T-cell (primary cell): Measurements from ENCODE around the gene MIOS. TPM values are rescaled to one million over a fixed set of nuclear protein-coding genes. Genes with fewer than 3 reads are reported as not detected.
"Not testable (repeated sequence)": the region's sequence is repeated elsewhere in the genome, so short reads cannot be mapped to it uniquely, and the experiment has no call there.

Experiments
- ATAC-seq, 4 experiments: fragments of 200-7000 bp in 3 of 4; fragments of 150-1000 bp in 1 of 4; cut with Tn5 transposase; replicated peaks in 1 of 4; 1 replicate in 3 of 4; 2 replicates in 1 of 4; pipeline ENCODE4 v1.10.0; 2021; ENCODE audit warnings: moderate library complexity in 3 of 4, mild to moderate bottlenecking in 2 of 4, moderate number of reproducible peaks in 1 of 4
- CTCF ChIA-PET, 2 donors: fragments of 300-600 bp; sonication (Branson Sonifier 250); formaldehyde crosslinking; loops; one replicate each; lab custom pipeline; 2022; ENCODE audit warnings: antibody characterized with exemption in 2 of 2; lab: Charles Lee
- POLR2A ChIA-PET, 2 donors: fragments of 300-600 bp; sonication (Branson Sonifier 250); formaldehyde crosslinking; loops; one replicate each; lab custom pipeline; 2022; ENCODE audit warnings: antibody characterized with exemption in 2 of 2; lab: Charles Lee
- DNase-seq, 35 experiments: peaks; one replicate each; pipeline versions ENCODE4 v3.0.0 to v3.0.0-alpha.2; 2013 to 2023
- H3K27ac ChIP-seq: one replicate; pipeline ENCODE4 v1.5.1; 2013; ENCODE audit warnings: low read length
- H3K27me3 ChIP-seq, 2 experiments: replicated peaks in 1 of 2; 1 replicate in 1 of 2; 2 replicates in 1 of 2; pipeline versions ENCODE4 v1.6.1 to v1.7.0; 2013; ENCODE audit warnings: low read length in 1 of 2, mixed read lengths in 1 of 2; ENCODE audit not compliant: control insufficient read depth in 2 of 2, insufficient read depth in 2 of 2; ENCODE audit errors: extremely low read depth in 1 of 2
- H3K36me3 ChIP-seq, 2 donors: 1 replicate in 1 of 2; 2 replicates in 1 of 2; pipeline versions ENCODE4 v1.6.1 to v1.7.0; 2013; ENCODE audit warnings: low read length in 1 of 2; ENCODE audit not compliant: control insufficient read depth in 2 of 2, insufficient read depth in 1 of 2; ENCODE audit errors: extremely low read depth in 1 of 2
- H3K4me1 ChIP-seq, 2 experiments: 1 replicate in 1 of 2; 2 replicates in 1 of 2; pipeline versions ENCODE4 v1.6.1 to v1.7.0; 2013; ENCODE audit warnings: low read length in 2 of 2, mixed read lengths in 1 of 2; ENCODE audit not compliant: insufficient read depth in 2 of 2, control insufficient read depth in 1 of 2; ENCODE audit errors: extremely low read depth in 1 of 2
- H3K4me3 ChIP-seq, 2 donors: 1 replicate in 1 of 2; 2 replicates in 1 of 2; pipeline versions ENCODE4 v1.5.1 to v1.7.0; 2013; ENCODE audit warnings: mild to moderate bottlenecking in 2 of 2, low read length in 1 of 2, moderate library complexity in 1 of 2; ENCODE audit not compliant: control insufficient read depth in 1 of 2; ENCODE audit errors: extremely low read depth in 1 of 2
- H3K9me3 ChIP-seq: 2 replicates; pipeline ENCODE4 v1.7.0; 2013
- H3K27ac Mint-ChIP-seq, 2 donors: one replicate each; pipeline ENCODE4 v1.8.0; 2020 to 2021; ENCODE audit warnings: mild to moderate bottlenecking in 2 of 2, mixed read lengths in 2 of 2
- H3K27me3 Mint-ChIP-seq, 2 donors: one replicate each; pipeline ENCODE4 v1.8.0; 2021 to 2022; ENCODE audit warnings: mixed read lengths in 2 of 2
- H3K36me3 Mint-ChIP-seq: one replicate; pipeline ENCODE4 v1.8.0; 2021; ENCODE audit warnings: mixed read lengths
- H3K4me1 Mint-ChIP-seq, 3 donors: one replicate each; pipeline ENCODE4 v1.8.0; 2020 to 2022; ENCODE audit warnings: mixed read lengths in 3 of 3, mild to moderate bottlenecking in 1 of 3
- H3K4me3 Mint-ChIP-seq, 3 donors: one replicate each; pipeline ENCODE4 v1.8.0; 2020 to 2022; ENCODE audit warnings: mild to moderate bottlenecking in 3 of 3, mixed read lengths in 3 of 3, moderate library complexity in 3 of 3
- H3K9me3 Mint-ChIP-seq, 3 donors: one replicate each; pipeline ENCODE4 v1.8.0; 2020 to 2022; ENCODE audit warnings: mixed read lengths in 3 of 3
- WGBS: methylation state at CpG from one replicate; pipeline ENCODE4 v1.1.5; 2013; ENCODE audit warnings: missing lambda C conversion rate; ENCODE audit not compliant: insufficient coverage; 5-methylcytosine and 5-hydroxymethylcytosine counted together
- total RNA-seq, 35 experiments: library from RNA in 6 of 35; stranded (reverse) in 6 of 35; fragments of 120-200 nt in 1 of 35; gene quantifications; one replicate each; pipeline versions ENCODE4 v1.2.1 to v1.2.4 and lab custom pipeline; 2013 to 2026

The MIOS gene
- total RNA-seq, 5 donors from 2014 or later (not counting 1 experiment from before 2014, with no cell fraction given), result 26.2 to 33.4 (median 28.0) TPM

DNA sequence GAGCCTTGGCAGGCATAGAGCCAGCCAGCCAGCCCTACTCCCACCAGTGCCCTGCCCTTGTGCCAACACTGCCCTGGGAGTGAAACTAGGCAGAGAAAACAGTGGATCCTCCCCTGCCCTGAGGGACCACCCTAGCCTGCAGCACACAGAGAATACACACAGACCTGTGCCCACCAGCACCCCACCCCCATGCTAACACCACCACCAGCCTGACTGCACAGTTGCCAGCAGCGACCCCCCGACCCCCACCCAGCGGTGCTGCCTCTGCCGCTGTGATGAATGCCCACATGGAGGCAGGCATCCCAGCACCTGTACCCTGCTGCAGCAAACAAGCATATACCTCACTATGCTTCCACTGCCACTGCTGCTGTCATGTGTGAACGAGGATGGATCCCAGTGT lies 9.4 kb upstream of the MIOS start:
- Histone ChIP-seq H3K27ac (no peak overlapping the region), H3K36me3 (no peaks in the 10 kb centered on the region), H3K9me3 (no peaks in the 10 kb centered on the region), H3K4me1 (no peaks in the 10 kb centered on the region), H3K27me3 (peaks cover 0 to 10% of the 10 kb centered on the region in 2 experiments), H3K4me3 (no peak overlapping the region)
- ChIA-PET POLR2A (no interaction called here), CTCF (interaction anchor here (0.5 to 0.6 kb wide), 2 partner anchors 18 to 1531 kb away, joined by 3 read pairs; no protein-coding TSS in a partner anchor)
- Mint-ChIP-seq H3K27me3 (no peaks in the 10 kb centered on the region), H3K4me3 (no peak overlapping the region), H3K4me1 (no peaks in the 10 kb centered on the region), H3K9me3 (peaks cover 10 to 14% (median 12%) of the 10 kb centered on the region in 3 donors), H3K36me3 (peaks cover 26% of the 10 kb centered on the region), H3K27ac (no peak overlapping the region)
- DNase-seq (no peak), ATAC-seq (no peak)
- 93% methylated on average over 5 of the region's 5 CpGs for WGBS

DNA sequence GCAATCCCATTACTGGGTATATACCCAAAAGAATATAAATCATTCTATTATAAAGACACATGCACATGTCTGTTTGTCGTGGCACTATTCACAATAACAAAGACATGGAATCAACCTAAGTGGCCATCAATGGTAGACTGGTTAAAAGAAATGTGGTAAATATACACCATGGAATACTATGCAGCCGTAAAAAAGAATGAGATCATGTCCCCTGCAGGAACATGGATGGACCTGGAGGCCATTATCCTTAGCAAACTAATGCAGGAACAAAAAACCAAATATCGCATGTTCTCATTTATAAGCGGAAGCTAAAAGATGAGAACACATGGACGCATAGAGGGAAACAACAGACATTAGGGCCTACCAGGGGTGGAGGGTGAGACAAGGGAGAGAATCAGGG lies 5.1 kb upstream of the MIOS start:
- H3K27ac Mint-ChIP-seq, CTCF ChIA-PET, H3K36me3 ChIP-seq, H3K27me3 ChIP-seq, H3K27ac ChIP-seq, H3K27me3 Mint-ChIP-seq, H3K9me3 ChIP-seq, H3K4me3 ChIP-seq, H3K4me1 Mint-ChIP-seq, DNase-seq, ATAC-seq, POLR2A ChIA-PET, H3K4me3 Mint-ChIP-seq: not testable (repeated sequence)
- peaks cover 3 to 14% of the 10 kb centered on the region in 2 experiments for H3K4me1 ChIP-seq
- Mint-ChIP-seq H3K9me3 (peaks cover 10 to 14% (median 12%) of the 10 kb centered on the region in 3 donors), H3K36me3 (peaks cover 26% of the 10 kb centered on the region)
- WGBS, result 100% methylated on average over 1 of the region's 5 CpGs

DNA sequence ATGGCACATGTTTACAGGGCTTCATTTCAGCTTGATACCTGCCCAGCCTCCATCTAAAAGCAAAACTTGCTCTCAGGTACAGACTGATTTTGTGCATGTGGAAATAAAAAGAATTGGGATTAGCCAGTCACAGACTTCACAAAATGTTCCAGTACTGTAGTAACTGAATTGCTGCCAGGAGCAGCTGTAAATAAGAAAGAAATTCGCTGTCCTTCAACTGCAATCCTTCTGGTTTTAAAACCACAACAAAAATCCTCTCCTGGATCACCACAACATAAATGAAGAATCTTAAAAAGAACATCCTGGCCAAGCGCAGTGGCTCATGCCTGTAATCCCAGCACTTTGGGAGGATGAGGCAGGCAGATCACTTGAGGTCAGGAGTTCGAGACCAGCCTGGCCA lies 3.9 kb upstream of the MIOS start:
- no peak overlapping the region for H3K27ac Mint-ChIP-seq
- no peak for ATAC-seq
- H3K27ac ChIP-seq, result no peak overlapping the region
- peaks cover 4 to 6% (median 5%) of the 10 kb centered on the region in 3 donors for H3K4me1 Mint-ChIP-seq
- no peak overlapping the region for H3K4me3 Mint-ChIP-seq
- peaks cover 23% of the 10 kb centered on the region for H3K36me3 Mint-ChIP-seq
- DNase-seq, result no peak
- ChIA-PET CTCF (no interaction called here), POLR2A (no interaction called here)
- no peaks in the 10 kb centered on the region for H3K27me3 Mint-ChIP-seq
- H3K27me3 ChIP-seq, result no peaks in the 10 kb centered on the region
- no peaks in the 10 kb centered on the region for H3K9me3 ChIP-seq
- 100% methylated on average over 1 of the region's 3 CpGs for WGBS
- peaks cover 10 to 14% (median 12%) of the 10 kb centered on the region in 3 donors for H3K9me3 Mint-ChIP-seq
- no peak overlapping the region for H3K4me3 ChIP-seq
- no peaks in the 10 kb centered on the region for H3K36me3 ChIP-seq
- peaks cover 5 to 14% of the 10 kb centered on the region in 2 experiments for H3K4me1 ChIP-seq

DNA sequence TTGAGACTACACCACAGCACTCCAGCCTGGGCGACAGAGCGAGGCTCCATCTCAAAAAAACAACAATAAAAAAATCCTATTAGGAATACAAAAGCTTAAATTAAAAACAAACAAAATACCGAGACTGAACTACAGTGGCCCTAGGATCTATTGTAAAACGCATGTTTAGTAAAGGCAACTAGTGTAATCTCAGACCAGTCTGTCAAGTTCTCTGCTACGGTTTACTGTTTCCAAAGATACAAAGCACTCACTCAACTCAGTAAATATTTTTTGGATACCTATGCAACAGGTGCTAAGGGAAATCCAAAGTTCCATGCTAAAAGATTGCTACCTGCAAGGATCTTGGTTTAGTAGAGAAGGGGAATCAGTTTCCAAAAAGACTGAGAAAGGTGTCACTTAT lies 3.4 kb upstream of the MIOS start:
- Mint-ChIP-seq H3K27me3 (no peaks in the 10 kb centered on the region), H3K4me3 (no peak overlapping the region), H3K27ac (no peak overlapping the region), H3K4me1 (peaks cover 9 to 12% (median 10%) of the 10 kb centered on the region in 3 donors), H3K36me3 (peaks cover 17% of the 10 kb centered on the region), H3K9me3 (peaks cover 9 to 14% (median 10%) of the 10 kb centered on the region in 3 donors)
- Histone ChIP-seq H3K27ac (no peak overlapping the region), H3K4me3 (no peak overlapping the region), H3K9me3 (no peaks in the 10 kb centered on the region), H3K36me3 (no peaks in the 10 kb centered on the region), H3K27me3 (no peaks in the 10 kb centered on the region), H3K4me1 (peaks cover 10 to 15% of the 10 kb centered on the region in 2 experiments)
- no peak for DNase-seq
- CTCF ChIA-PET, result no interaction called here
- no peak for ATAC-seq
- POLR2A ChIA-PET, result no interaction called here
- WGBS, result 100% methylated on average over 2 of the region's 5 CpGs

DNA sequence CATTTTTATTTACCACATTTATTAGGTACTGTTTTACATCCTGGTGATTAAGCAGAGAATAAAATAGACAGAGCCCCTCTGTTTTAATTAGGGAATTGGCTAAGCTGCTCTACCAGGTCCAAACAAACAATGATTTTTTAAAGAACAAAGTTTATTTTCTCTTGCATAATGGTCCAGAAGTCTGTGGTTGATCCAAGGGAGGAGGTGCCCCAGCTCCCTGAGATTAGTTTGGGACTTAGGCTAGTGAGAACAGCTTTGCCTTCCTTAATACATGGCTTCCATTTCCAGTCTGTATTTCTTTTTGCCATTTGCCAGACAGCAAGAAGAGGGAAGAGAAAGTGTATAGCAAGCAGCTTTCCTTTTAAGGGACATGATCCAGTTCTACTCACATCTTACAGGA lies 2.9 kb upstream of the MIOS start:
- H3K27ac ChIP-seq, result no peak overlapping the region
- Mint-ChIP-seq H3K9me3 (peaks cover 5 to 9% (median 7%) of the 10 kb centered on the region in 3 donors), H3K27me3 (no peaks in the 10 kb centered on the region), H3K4me3 (no peak overlapping the region), H3K36me3 (peaks cover 13% of the 10 kb centered on the region), H3K4me1 (peaks cover 15 to 17% (median 15%) of the 10 kb centered on the region in 3 donors), H3K27ac (no peak overlapping the region)
- DNase-seq, result no peak
- POLR2A ChIA-PET, result no interaction called here
- no peaks in the 10 kb centered on the region for H3K9me3 ChIP-seq
- no peak overlapping the region for H3K4me3 ChIP-seq
- CTCF ChIA-PET, result interaction anchor here in 1 of 2 donors (1.1 kb wide), 1 partner anchor 459 kb away, joined by 4 read pairs; no protein-coding TSS in a partner anchor
- no peaks in the 10 kb centered on the region for H3K27me3 ChIP-seq
- no peak for ATAC-seq
- peaks cover 16 to 18% of the 10 kb centered on the region in 2 experiments for H3K4me1 ChIP-seq
- no peaks in the 10 kb centered on the region for H3K36me3 ChIP-seq

DNA sequence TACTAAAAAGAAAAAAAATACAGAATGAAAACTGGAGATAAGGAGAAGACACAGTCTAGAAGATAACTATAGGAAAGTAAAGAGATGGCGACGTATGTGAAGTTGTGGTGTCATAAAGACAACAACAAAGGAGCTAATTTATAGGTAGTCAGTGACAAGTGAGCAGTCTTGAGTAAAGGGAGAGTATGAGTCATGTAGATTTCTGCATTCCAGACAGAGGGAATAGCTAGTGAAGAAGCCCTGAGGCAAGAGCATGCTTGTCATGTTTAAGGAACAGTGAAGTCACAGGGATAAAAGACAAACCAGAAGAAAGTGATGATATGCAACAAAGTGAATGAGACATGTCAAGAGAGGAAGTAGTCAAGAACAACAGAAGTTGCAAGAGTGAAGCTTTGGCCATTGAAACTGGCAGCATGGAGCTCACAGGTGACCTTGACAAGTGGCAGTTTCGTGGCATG lies 2.3 kb upstream of the MIOS start:
- no peaks in the 10 kb centered on the region for H3K27me3 Mint-ChIP-seq
- no peak for DNase-seq
- no peaks in the 10 kb centered on the region for H3K9me3 ChIP-seq
- H3K4me1 Mint-ChIP-seq, result peaks cover 20 to 22% (median 21%) of the 10 kb centered on the region in 3 donors
- ChIA-PET CTCF (interaction anchor here in 1 of 2 donors (1.1 kb wide), 2 partner anchors 459 to 461 kb away, joined by 3 to 4 read pairs; no protein-coding TSS in a partner anchor), POLR2A (no interaction called here)
- H3K27ac ChIP-seq, result no peak overlapping the region
- peaks cover 7% of the 10 kb centered on the region for H3K36me3 Mint-ChIP-seq
- WGBS, result 93% methylated on average over 3 of the region's 3 CpGs
- H3K27me3 ChIP-seq, result no peaks in the 10 kb centered on the region
- H3K4me1 ChIP-seq, result peaks cover 18 to 22% of the 10 kb centered on the region in 2 experiments
- H3K9me3 Mint-ChIP-seq, result peaks cover 0 to 4% (median 4%) of the 10 kb centered on the region in 3 donors
- no peak overlapping the region for H3K4me3 Mint-ChIP-seq
- H3K27ac Mint-ChIP-seq, result no peak overlapping the region
- ATAC-seq, result no peak
- H3K4me3 ChIP-seq, result no peak overlapping the region
- H3K36me3 ChIP-seq, result no peaks in the 10 kb centered on the region
